Choroid plexus epithelial cell (primary cell): ENCODE data around the gene IL4I1.
A peak's percentile ranks its signal among the peaks of the same experiment; 100 is the strongest.

Experiments
- DNase-seq: peaks from one replicate; pipeline ENCODE4 v3.0.0-alpha.2; 2010; ENCODE audit warnings: low read depth
- H3K4me3 ChIP-seq: 2 replicates; pipeline ENCODE4 v1.5.1; 2011; ENCODE audit warnings: low read depth, mild to moderate bottlenecking, control low read depth, low read length, moderate library complexity
- TF ChIP-seq, protein P1 (sequence below): conservative IDR thresholded peaks from 2 replicates; pipeline ENCODE4 v1.5.1; 2011; ENCODE audit warnings: low read depth, mild to moderate bottlenecking, control low read depth, inconsistent platforms, low read length, moderate library complexity

Gene IL4I1

GRCh38 chr19:49936549-49936948, 39.9 kb upstream of the IL4I1 start:
- H3K4me3 ChIP-seq, result no peak overlapping the region
- TF ChIP-seq, protein P1, sequence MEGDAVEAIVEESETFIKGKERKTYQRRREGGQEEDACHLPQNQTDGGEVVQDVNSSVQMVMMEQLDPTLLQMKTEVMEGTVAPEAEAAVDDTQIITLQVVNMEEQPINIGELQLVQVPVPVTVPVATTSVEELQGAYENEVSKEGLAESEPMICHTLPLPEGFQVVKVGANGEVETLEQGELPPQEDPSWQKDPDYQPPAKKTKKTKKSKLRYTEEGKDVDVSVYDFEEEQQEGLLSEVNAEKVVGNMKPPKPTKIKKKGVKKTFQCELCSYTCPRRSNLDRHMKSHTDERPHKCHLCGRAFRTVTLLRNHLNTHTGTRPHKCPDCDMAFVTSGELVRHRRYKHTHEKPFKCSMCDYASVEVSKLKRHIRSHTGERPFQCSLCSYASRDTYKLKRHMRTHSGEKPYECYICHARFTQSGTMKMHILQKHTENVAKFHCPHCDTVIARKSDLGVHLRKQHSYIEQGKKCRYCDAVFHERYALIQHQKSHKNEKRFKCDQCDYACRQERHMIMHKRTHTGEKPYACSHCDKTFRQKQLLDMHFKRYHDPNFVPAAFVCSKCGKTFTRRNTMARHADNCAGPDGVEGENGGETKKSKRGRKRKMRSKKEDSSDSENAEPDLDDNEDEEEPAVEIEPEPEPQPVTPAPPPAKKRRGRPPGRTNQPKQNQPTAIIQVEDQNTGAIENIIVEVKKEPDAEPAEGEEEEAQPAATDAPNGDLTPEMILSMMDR, result no peak
- DNase-seq, result no peak

- H3K4me3 ChIP-seq, result no peak overlapping the region
- no peak for DNase-seq
- TF ChIP-seq, protein P1, result no peak
Measured at GRCh38 chr19:49933643-49934042, 37.0 kb upstream of the IL4I1 start.

DNA sequence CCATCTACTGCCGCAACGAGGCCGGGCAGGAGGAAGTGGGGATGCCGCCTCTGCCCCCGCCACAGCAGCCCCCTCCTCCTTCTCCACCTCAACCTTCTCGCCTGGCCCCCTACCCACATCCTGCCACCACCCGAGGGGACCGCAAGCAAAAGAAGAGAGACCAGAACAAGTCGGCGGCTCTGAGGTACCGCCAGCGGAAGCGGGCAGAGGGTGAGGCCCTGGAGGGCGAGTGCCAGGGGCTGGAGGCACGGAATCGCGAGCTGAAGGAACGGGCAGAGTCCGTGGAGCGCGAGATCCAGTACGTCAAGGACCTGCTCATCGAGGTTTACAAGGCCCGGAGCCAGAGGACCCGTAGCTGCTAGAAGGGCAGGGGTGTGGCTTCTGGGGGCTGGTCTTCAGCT, 36.0 kb upstream of the IL4I1 start:
- H3K4me3 ChIP-seq, result no peak overlapping the region
- TF ChIP-seq, protein P1, result no peak
- DNase-seq, result no peak

DNA sequence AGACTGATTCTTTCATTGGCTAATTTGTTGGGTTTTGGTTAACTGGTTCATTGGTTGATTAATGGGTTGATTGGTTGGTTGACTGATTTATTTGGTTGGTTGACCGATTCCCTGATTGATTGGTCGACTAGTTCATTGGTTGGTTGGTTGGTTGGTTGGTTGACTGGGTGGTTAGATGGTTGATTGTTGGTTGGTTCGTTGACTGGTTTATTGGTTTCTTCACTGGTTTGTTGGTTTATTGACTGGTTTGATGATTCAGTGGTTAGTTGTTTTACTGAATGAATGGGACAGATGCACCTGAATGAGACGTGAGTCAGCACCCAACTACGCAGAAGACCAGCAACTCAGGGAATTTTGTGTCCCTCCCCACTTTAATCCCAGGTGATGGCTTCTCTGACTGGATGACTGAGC, 35.4 kb upstream of the IL4I1 start:
- no peak for DNase-seq
- no peak overlapping the region for H3K4me3 ChIP-seq
- TF ChIP-seq, protein P1, result no peak

- no peak for DNase-seq
- H3K4me3 ChIP-seq, result no peak overlapping the region
- TF ChIP-seq, protein P1, result no peak
Measured at GRCh38 chr19:49931293-49932040, 34.8 kb upstream of the IL4I1 start.

DNA sequence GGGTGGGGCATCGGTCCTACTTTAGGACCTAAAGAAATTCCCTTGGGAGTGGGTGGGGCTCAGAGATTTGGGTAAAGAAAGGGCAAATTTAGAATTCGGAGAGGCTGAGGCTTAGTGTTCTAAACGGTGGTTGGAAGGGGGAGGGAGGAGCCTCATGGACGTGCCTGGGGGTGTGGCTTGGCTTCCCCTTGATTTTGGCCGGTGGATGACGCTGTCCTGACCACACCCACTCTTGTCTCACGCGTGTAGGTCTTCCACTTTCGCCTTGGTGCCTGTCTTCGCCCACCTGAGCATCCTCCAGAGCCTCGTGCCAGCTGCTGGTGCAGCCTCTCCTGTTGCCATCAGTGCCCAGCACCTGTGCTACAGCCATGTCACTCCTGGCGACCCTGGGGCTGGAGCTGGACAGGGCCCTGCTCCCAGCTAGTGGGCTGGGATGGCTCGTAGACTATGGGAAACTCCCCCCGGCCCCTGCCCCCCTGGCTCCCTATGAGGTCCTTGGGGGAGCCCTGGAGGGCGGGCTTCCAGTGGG, 33.9 kb upstream of the IL4I1 start:
- DNase-seq, result no peak
- TF ChIP-seq, protein P1, result no peak
- peak overlapping the region; percentile 8 for H3K4me3 ChIP-seq
